22Rv1 (cell line): ENCODE data around the gene RPN1.

Source experiments
- H3K27ac ChIP-seq: fragments of 450-650 bp; 2 replicates; pipeline ENCODE4 v1.5.1; 2017
- CTCF ChIP-seq: fragments of 450-650 bp; IDR thresholded peaks from 2 replicates; pipeline ENCODE4 v1.5.1; 2017; ENCODE audit warnings: mild to moderate bottlenecking
- ZFX ChIP-seq: fragments of 450-650 bp; IDR thresholded peaks from 2 replicates; pipeline ENCODE4 v1.6.1; 2017; ENCODE audit warnings: antibody characterized with exemption, borderline replicate concordance

RPN1 gene

GRCh38 chr3:128616516-128617269 lies 33.9 kb downstream of the RPN1 start:
- TF ChIP-seq CTCF (no peak), ZFX (no peak)
- peak overlapping the region; percentile 84 for H3K27ac ChIP-seq

DNA sequence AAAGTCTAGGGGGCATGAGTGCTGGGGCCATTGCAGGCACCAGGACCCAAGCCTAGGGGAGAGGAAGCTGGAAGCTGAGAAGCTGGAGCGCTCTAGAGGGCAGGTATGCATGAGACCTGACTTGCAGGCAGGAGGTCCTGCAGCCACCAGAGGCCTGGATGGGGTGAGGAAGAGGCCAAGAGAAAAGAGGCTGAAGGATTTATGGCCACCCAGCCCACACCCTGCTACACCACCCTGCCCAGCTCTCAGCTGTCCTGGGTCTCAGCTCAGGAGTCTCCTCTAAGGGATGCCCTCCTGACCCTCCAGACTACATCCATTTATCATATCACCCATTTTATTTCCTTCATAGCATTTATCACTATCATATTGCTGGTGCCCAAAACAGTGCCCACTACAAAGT lies 36.5 kb downstream of the RPN1 start:
- no peak for TF ChIP-seq CTCF
- TF ChIP-seq ZFX, result no peak
- H3K27ac ChIP-seq, result no peak overlapping the region

DNA sequence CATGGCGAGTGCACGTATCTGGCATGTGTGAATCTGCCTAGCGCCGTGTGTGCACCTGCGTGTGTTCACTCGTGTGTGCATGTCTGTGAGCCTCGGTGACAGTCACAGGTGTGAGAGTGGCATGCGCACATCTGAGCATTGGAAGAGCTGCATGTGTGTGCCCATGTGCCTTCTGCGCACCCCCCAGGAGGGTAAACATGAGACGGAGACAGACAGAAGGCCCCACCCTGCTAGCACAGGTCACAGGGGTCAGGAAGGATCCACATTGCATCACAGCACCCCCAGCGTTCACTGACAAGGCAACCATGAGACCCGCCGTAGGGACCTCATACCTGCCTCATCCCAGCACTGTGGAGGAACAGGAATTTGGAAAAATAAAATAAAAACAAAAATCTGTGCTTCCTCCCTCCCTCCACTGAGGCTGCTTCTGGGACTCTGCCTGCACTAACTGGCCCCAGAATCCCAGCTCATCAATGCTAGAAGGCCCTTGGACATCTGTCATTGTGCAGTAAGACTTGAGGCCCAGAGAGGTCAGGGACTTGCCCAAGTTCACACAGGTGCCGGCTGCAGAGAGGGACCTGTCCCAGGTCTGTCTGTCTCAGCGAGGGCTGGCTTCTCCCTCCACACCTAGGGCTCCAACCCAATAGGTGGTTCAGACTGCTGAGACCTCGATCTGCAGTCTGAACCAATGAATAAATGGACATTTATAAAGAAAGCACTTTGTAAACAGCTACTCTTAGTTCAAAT lies 37.4 kb downstream of the RPN1 start:
- no peak for TF ChIP-seq ZFX
- no peak for TF ChIP-seq CTCF
- H3K27ac ChIP-seq, result no peak overlapping the region

DNA sequence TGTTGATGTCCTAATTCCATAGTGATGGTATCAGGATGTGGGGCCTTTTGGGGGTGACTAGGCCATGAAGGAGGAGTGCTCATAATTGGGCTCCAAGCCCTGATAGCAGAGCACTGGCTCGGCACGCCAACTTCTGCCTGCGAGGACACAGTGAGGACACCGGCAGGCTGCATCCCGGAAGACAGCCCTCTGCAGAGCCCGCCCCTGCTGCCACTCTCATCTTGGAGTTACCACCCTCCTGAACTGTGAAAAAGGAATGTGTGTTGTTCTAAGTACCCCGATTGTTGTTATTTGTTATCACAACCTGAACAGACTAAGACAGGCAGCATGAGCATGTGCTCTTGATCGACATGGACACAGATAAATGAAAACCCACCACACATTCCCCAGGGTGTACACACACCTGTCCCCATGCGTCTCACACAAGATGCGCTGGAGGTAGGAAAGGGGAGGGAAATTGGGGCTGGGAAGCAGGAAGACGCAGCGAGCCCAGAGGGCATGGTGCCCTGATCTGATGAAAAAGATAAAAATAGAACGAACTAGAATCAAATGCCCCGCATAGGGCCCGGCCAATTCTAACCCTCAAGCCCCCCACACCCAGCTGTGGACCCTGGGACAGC lies 40.1 kb downstream of the RPN1 start:
- H3K27ac ChIP-seq, result no peak overlapping the region
- TF ChIP-seq ZFX, result no peak
- no peak for TF ChIP-seq CTCF

DNA sequence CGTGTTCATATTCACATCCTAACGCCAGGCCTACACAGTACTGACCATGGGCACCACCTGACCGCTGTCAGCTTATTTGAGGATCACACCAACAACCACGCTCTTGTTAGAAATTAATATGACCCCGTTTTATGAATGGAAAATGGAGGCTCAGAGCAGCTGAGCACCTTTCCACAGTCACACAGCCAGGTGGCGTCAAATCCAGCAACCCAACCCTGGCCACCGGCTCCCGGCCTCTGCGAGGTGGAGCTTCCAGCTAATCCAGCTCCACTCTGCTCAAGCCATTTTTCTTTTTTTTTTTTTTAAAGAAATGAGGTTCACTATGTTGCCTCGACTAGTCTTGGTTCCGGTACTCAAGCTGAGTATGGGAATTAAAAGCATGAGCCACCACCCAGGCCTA lies 41.3 kb downstream of the RPN1 start:
- H3K27ac ChIP-seq, result no peak overlapping the region

GRCh38 chr3:128607710-128608048 lies 42.9 kb downstream of the RPN1 start:
- no peak overlapping the region for H3K27ac ChIP-seq

More for the DNA sequence above, 41.3 kb downstream of the RPN1 start:
- TF ChIP-seq CTCF, result no peak
- TF ChIP-seq ZFX, result no peak

More at GRCh38 chr3:128607710-128608048, 42.9 kb downstream of the RPN1 start:
- no peak for TF ChIP-seq CTCF
- TF ChIP-seq ZFX, result no peak
